HEK293 (cell line): ENCODE measurements around the gene CFAP46.

Source experiments
- ELK4 ChIP-seq: IDR thresholded peaks from 2 replicates; pipeline ENCODE4 v1.6.1; 2011; ENCODE audit warnings: mild to moderate bottlenecking, low read depth, low read length, borderline replicate concordance
- HOXA7 ChIP-seq: sonication (generic); formaldehyde crosslinking; IDR thresholded peaks from 2 replicates; pipeline ENCODE4 v1.8.1; 2022; ENCODE audit warnings: missing genetic modification reagents, borderline replicate concordance
- HOXC10 ChIP-seq: sonication (generic); formaldehyde crosslinking; IDR thresholded peaks from 2 replicates; pipeline ENCODE4 v1.8.1; 2023; ENCODE audit warnings: mild to moderate bottlenecking, missing genetic modification reagents
- IKZF3 ChIP-seq: fragments of 450-650 bp; IDR thresholded peaks from 2 replicates; pipeline ENCODE4 v1.5.0; 2018; ENCODE audit warnings: missing biosample characterization, mild to moderate bottlenecking, missing genetic modification characterization, moderate library complexity
- OSR2 ChIP-seq: fragments of 450-650 bp; formaldehyde crosslinking; IDR thresholded peaks from 2 replicates; pipeline ENCODE4 v1.5.1; 2016; ENCODE audit warnings: missing biosample characterization, missing genetic modification characterization
- RBAK ChIP-seq: fragments of 450-650 bp; formaldehyde crosslinking; IDR thresholded peaks from 2 replicates; pipeline ENCODE4 v1.5.1; 2016; ENCODE audit warnings: missing biosample characterization, missing genetic modification characterization
- SETDB1 ChIP-seq: IDR thresholded peaks from one replicate; pipeline ENCODE4 v1.6.1; 2017; ENCODE audit warnings: mild to moderate bottlenecking, low read length, moderate library complexity, mixed read lengths; ENCODE audit not compliant: insufficient read length
- TSHZ1 ChIP-seq: fragments of 450-650 bp; formaldehyde crosslinking; IDR thresholded peaks from 2 replicates; pipeline ENCODE4 v1.5.1; 2016; ENCODE audit warnings: missing biosample characterization, missing genetic modification characterization, borderline replicate concordance
- WT1 ChIP-seq: fragments of 450-650 bp; formaldehyde crosslinking; IDR thresholded peaks from 2 replicates; pipeline ENCODE4 v1.5.1; 2016; ENCODE audit warnings: missing biosample characterization, missing genetic modification characterization
- ZBTB6 ChIP-seq: fragments of 450-650 bp; formaldehyde crosslinking; IDR thresholded peaks from 2 replicates; pipeline ENCODE4 v1.5.1; 2017; ENCODE audit warnings: missing biosample characterization, missing genetic modification characterization
- ZBTB8A ChIP-seq: fragments of 450-650 bp; formaldehyde crosslinking; IDR thresholded peaks from 2 replicates; pipeline ENCODE4 v1.5.1; 2016; ENCODE audit warnings: missing biosample characterization, missing genetic modification characterization
- ZNF10 ChIP-seq: fragments of 450-650 bp; formaldehyde crosslinking; IDR thresholded peaks from 2 replicates; pipeline ENCODE4 v1.5.1; 2017; ENCODE audit warnings: missing biosample characterization, missing genetic modification characterization
- ZNF169 ChIP-seq: fragments of 450-650 bp; formaldehyde crosslinking; IDR thresholded peaks from 2 replicates; pipeline ENCODE4 v1.5.1; 2016; ENCODE audit warnings: missing biosample characterization, missing genetic modification characterization
- ZNF174 ChIP-seq: fragments of 450-650 bp; formaldehyde crosslinking; IDR thresholded peaks from 2 replicates; pipeline ENCODE4 v1.5.0; 2017; ENCODE audit warnings: missing biosample characterization, mild to moderate bottlenecking, missing genetic modification characterization
- ZNF202 ChIP-seq: fragments of 450-650 bp; formaldehyde crosslinking; IDR thresholded peaks from 2 replicates; pipeline ENCODE4 v1.5.1; 2016; ENCODE audit warnings: missing biosample characterization, missing genetic modification characterization, borderline replicate concordance
- ZNF211 ChIP-seq: fragments of 450-650 bp; formaldehyde crosslinking; IDR thresholded peaks from 2 replicates; pipeline ENCODE4 v1.5.1; 2016; ENCODE audit warnings: low read depth, missing biosample characterization, missing genetic modification characterization
- ZNF266 ChIP-seq: fragments of 450-650 bp; formaldehyde crosslinking; IDR thresholded peaks from 2 replicates; pipeline ENCODE4 v1.5.1; 2016; ENCODE audit warnings: missing biosample characterization, missing genetic modification characterization, low read depth
- ZNF311 ChIP-seq: fragments of 450-650 bp; formaldehyde crosslinking; IDR thresholded peaks from 2 replicates; pipeline ENCODE4 v1.5.1; 2017; ENCODE audit warnings: missing biosample characterization, missing genetic modification characterization, borderline replicate concordance
- ZNF48 ChIP-seq: fragments of 450-650 bp; formaldehyde crosslinking; IDR thresholded peaks from 2 replicates; pipeline ENCODE4 v1.5.1; 2016; ENCODE audit warnings: missing biosample characterization, missing genetic modification characterization
- ZNF488 ChIP-seq: fragments of 450-650 bp; formaldehyde crosslinking; IDR thresholded peaks from 2 replicates; pipeline ENCODE4 v1.5.1; 2016; ENCODE audit warnings: missing biosample characterization, missing genetic modification characterization
- ZNF514 ChIP-seq: fragments of 450-650 bp; formaldehyde crosslinking; IDR thresholded peaks from 2 replicates; pipeline ENCODE4 v1.5.1; 2016; ENCODE audit warnings: missing biosample characterization, missing genetic modification characterization
- ZNF596 ChIP-seq: fragments of 450-650 bp; IDR thresholded peaks from 2 replicates; pipeline ENCODE4 v1.5.0; 2018; ENCODE audit warnings: missing biosample characterization, mild to moderate bottlenecking, missing genetic modification characterization, moderate library complexity
- ZNF600 ChIP-seq: fragments of 450-650 bp; formaldehyde crosslinking; IDR thresholded peaks from 2 replicates; pipeline ENCODE4 v1.5.1; 2016; ENCODE audit warnings: missing biosample characterization, missing genetic modification characterization
- ZNF792 ChIP-seq: fragments of 450-650 bp; formaldehyde crosslinking; IDR thresholded peaks from 2 replicates; pipeline ENCODE4 v1.5.1; 2016; ENCODE audit warnings: missing biosample characterization, missing genetic modification characterization
- ZNF837 ChIP-seq: fragments of 450-650 bp; formaldehyde crosslinking; IDR thresholded peaks from 2 replicates; pipeline ENCODE4 v1.5.1; 2016; ENCODE audit warnings: missing biosample characterization, missing genetic modification characterization
- ZSCAN23 ChIP-seq: fragments of 450-650 bp; formaldehyde crosslinking; IDR thresholded peaks from 2 replicates; pipeline ENCODE4 v1.5.1; 2016; ENCODE audit warnings: missing biosample characterization, missing genetic modification characterization
- ZSCAN4 ChIP-seq: fragments of 450-650 bp; formaldehyde crosslinking; IDR thresholded peaks from 2 replicates; pipeline ENCODE4 v1.5.1; 2017; ENCODE audit warnings: missing biosample characterization, missing genetic modification characterization
- ZSCAN5A ChIP-seq: fragments of 450-650 bp; formaldehyde crosslinking; IDR thresholded peaks from 2 replicates; pipeline ENCODE4 v1.5.1; 2016; ENCODE audit warnings: missing biosample characterization, missing genetic modification characterization
- ZXDB ChIP-seq: fragments of 450-650 bp; formaldehyde crosslinking; IDR thresholded peaks from 2 replicates; pipeline ENCODE4 v1.5.1; 2016; ENCODE audit warnings: missing biosample characterization, missing genetic modification characterization

Gene CFAP46

GRCh38 chr10:132793871-132794849 lies 148.2 kb downstream of the CFAP46 start (continued):
- no peak for TF ChIP-seq SETDB1
- TF ChIP-seq ZSCAN5A (tag by site-specific recombination) = no peak
- TF ChIP-seq ZNF48 (tag by site-specific recombination) = no peak
- no peak for TF ChIP-seq ELK4
- no peak for TF ChIP-seq ZNF169
- TF ChIP-seq RBAK (tag by site-specific recombination) = no peak
- TF ChIP-seq ZBTB8A (tag by site-specific recombination) = peak; percentile 76
- no peak for TF ChIP-seq ZSCAN4 (tag by site-specific recombination)
- no peak for TF ChIP-seq ZNF837
- no peak for TF ChIP-seq ZNF792 (tag by site-specific recombination)
- peak; percentile 75 for TF ChIP-seq ZXDB (tag by site-specific recombination)
- 0 out of 2 replicates have a peak, but pooled peaks have one; percentile 12 for TF ChIP-seq ZNF10 (tag by site-specific recombination)
- no peak for TF ChIP-seq HOXC10 (CRISPR knock-in tag)
- no peak for TF ChIP-seq ZNF174 (tag by site-specific recombination)
- peak; percentile 57; the same call in 1 of the 2 replicates for TF ChIP-seq ZNF596 (tag by site-specific recombination)
- peak; percentile 76 for TF ChIP-seq WT1 (tag by site-specific recombination)
- TF ChIP-seq TSHZ1 (tag by site-specific recombination) = peak; percentile 92
- peak; percentile 64 for TF ChIP-seq ZNF600 (tag by site-specific recombination)
- no peak for TF ChIP-seq ZNF211
- 0 out of 2 replicates have a peak, but pooled peaks have one; percentile 32 for TF ChIP-seq ZBTB6 (tag by site-specific recombination)
- TF ChIP-seq OSR2 (tag by site-specific recombination) = peak; percentile 86
- peak; percentile 76 for TF ChIP-seq IKZF3 (tag by site-specific recombination)
- peak; percentile 88 for TF ChIP-seq ZNF488 (tag by site-specific recombination)
- peak; percentile 82; the same call in 1 of the 2 replicates for TF ChIP-seq ZSCAN23 (tag by site-specific recombination)
- no peak for TF ChIP-seq ZNF202 (tag by site-specific recombination)
- TF ChIP-seq HOXA7 = no peak
- no peak for TF ChIP-seq ZNF514
- TF ChIP-seq ZNF266 (tag by site-specific recombination) = no peak
- no peak for TF ChIP-seq ZNF311 (tag by site-specific recombination)
